Esophagus (tissue), 2 donors: ENCODE measurements around the gene TMSB10. TPM values are rescaled to one million over a fixed set of nuclear protein-coding genes. Genes with fewer than 3 reads are reported as not detected.
A peak's percentile ranks its signal among the peaks of the same experiment; 100 is the strongest.

ENCODE experiments used
- H3K27ac ChIP-seq, 2 donors: one replicate each; pipeline ENCODE4 v1.5.1; 2013; ENCODE audit warnings: low read depth in 2 of 2, mild to moderate bottlenecking in 2 of 2, inconsistent platforms in 1 of 2, low read length in 1 of 2, moderate library complexity in 1 of 2
- H3K27me3 ChIP-seq, 2 donors: one replicate each; pipeline ENCODE4 v1.6.1; 2013; ENCODE audit warnings: low read length in 2 of 2, control low read depth in 1 of 2, mild to moderate bottlenecking in 1 of 2; ENCODE audit not compliant: insufficient read depth in 2 of 2, control insufficient read depth in 1 of 2
- H3K36me3 ChIP-seq, 2 donors: one replicate each; pipeline ENCODE4 v1.6.1; 2013; ENCODE audit warnings: low read length in 1 of 2; ENCODE audit not compliant: control insufficient read depth in 2 of 2, insufficient read depth in 2 of 2
- H3K4me1 ChIP-seq, 2 donors: one replicate each; pipeline ENCODE4 v1.6.1; 2013; ENCODE audit warnings: low read length in 1 of 2; ENCODE audit not compliant: control insufficient read depth in 2 of 2, insufficient read depth in 2 of 2
- H3K4me3 ChIP-seq, 2 donors: one replicate each; pipeline ENCODE4 v1.5.1; 2013; ENCODE audit warnings: low read length in 2 of 2, mild to moderate bottlenecking in 2 of 2, low read depth in 1 of 2, moderate library complexity in 1 of 2
- H3K9me3 ChIP-seq, 2 donors: one replicate each; pipeline ENCODE4 v1.6.1; 2013; ENCODE audit warnings: mild to moderate bottlenecking in 2 of 2, low read depth in 1 of 2, low read length in 1 of 2, moderate library complexity in 1 of 2; ENCODE audit not compliant: control insufficient read depth in 2 of 2, insufficient read depth in 1 of 2
- WGBS, 2 donors: extraction: QIAGEN DNeasy Blood & Tissue Kit; methylation state at CpG; one replicate each; pipeline ENCODE4 v1.1.7; 2013; 5-methylcytosine and 5-hydroxymethylcytosine counted together
- polyA plus RNA-seq, 2 donors: library from polyadenylated mRNA; stranded (reverse); fragments of 200-250 nt; gene quantifications; one replicate each; pipeline ENCODE4 v1.2.3, GENCODE V29; 2013
- donor health status: healthy with polysubstance abuse.
- donor health status: Bipolar disorder and iron deficiency.

Gene TMSB10
- polyA plus RNA-seq, 2 donors, result 1,127 to 2,184 TPM

DNA sequence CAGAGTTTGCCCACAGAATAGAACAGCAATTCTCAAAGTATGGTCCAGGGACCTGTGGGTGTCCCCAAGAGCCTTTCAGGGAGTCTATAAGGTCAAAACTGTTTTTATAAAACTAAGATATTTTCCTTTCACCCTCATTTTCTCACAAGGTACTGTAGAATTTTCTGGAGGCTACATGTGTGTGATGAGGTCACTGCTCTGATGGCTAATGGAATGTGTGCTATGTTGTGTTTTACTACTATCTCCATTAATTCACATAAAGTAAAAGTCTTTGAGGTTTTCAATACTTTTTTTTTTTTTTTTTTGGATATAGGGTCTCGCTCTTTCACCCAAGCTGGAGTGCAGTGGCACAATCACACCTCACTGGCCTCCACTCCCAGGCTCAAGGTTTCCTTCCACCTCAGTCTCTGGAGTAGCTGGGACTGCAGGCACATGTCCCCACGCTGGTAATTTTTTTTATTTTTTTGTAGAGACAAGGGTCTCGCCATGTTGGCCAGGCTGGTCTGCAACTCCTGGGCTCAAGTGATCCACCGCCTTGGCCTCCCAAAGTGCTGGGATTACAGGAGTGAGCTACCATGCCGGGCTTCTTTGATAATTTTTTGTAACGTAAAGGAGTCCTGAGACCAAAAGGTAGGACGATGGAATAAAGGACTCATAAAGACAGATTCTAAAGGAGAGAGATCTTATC lies 26.4 kb upstream of the TMSB10 start:
- 74 to 78% methylated on average over 7 of the region's 7 CpGs for WGBS, 2 donors
- Histone ChIP-seq H3K36me3 (no peaks in the 10 kb centered on the region), H3K4me1 (peaks cover 8% of the 10 kb centered on the region in 2 donors), H3K27ac (no peak overlapping the region), H3K27me3 (peaks cover 5 to 15% of the 10 kb centered on the region in 2 donors), H3K4me3 (no peak overlapping the region), H3K9me3 (peaks cover 0 to 4% of the 10 kb centered on the region in 2 donors)

DNA sequence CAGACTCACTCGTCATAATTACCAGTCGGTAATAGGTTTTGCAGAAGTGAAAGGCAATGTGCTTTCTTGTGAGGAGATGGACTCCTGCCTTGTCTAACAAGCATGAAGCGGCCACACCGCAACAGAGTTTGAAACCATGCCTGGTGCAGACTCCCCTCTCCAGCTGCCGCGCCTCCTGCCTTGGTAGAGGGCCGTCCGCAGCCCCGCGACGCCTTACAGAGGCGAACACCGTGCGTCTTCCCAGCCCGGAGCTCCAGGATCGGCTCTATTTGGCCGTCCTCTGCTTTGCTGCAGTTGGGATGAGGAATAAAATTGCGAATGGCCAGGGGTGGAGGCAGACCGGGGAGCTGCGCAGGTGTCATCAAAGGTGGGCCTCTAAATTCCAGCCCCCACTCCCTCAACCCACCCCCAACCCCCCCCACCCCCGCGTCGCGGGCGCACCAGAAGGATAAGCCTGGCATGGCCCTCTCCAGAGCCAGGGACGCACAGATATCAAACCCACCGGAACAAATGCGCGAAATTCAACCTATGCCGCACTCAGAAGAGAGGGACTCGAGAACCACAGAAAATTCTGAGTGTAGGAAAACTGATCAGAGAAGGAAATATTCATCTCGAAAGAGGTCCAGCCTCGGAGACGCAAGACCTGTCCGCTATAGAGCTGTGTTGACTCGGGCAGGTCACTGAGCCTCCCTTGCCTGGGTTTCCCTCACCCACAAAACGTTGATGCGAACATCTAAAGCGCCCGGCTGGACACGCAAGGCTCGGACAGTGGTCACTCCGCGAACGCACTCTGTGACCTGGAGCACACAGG lies 25.7 kb upstream of the TMSB10 start:
- Histone ChIP-seq H3K27ac (no peak overlapping the region), H3K4me1 (peaks cover 8% of the 10 kb centered on the region in 2 donors), H3K4me3 (peak overlapping the region in 1 of 2 donors; percentile 59), H3K27me3 (peaks cover 5 to 15% of the 10 kb centered on the region in 2 donors), H3K9me3 (peaks cover 0 to 4% of the 10 kb centered on the region in 2 donors), H3K36me3 (no peaks in the 10 kb centered on the region)
- WGBS, 2 donors, result 10% methylated on average over 45 of the region's 45 CpGs

DNA sequence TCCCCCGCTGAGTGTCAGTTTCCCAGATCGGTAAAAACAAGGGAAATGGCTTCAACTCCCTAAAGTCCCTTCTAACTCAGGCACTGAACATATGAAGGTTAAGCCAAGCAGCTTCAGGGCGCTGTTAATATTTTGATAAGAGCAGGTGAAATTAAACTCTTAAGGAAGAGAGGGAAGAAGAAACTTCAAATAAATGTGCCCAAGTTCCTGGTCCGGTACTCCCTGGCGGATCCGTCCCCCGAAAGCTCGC lies 25.1 kb upstream of the TMSB10 start:
- Histone ChIP-seq H3K36me3 (no peaks in the 10 kb centered on the region), H3K4me1 (peaks cover 8% of the 10 kb centered on the region in 2 donors), H3K9me3 (peaks cover 0 to 4% of the 10 kb centered on the region in 2 donors), H3K27ac (no peak overlapping the region), H3K27me3 (peaks cover 5 to 15% of the 10 kb centered on the region in 2 donors), H3K4me3 (peak overlapping the region in 1 of 2 donors; percentile 59)
- WGBS, 2 donors, result 1% methylated on average over 8 of the region's 8 CpGs

DNA sequence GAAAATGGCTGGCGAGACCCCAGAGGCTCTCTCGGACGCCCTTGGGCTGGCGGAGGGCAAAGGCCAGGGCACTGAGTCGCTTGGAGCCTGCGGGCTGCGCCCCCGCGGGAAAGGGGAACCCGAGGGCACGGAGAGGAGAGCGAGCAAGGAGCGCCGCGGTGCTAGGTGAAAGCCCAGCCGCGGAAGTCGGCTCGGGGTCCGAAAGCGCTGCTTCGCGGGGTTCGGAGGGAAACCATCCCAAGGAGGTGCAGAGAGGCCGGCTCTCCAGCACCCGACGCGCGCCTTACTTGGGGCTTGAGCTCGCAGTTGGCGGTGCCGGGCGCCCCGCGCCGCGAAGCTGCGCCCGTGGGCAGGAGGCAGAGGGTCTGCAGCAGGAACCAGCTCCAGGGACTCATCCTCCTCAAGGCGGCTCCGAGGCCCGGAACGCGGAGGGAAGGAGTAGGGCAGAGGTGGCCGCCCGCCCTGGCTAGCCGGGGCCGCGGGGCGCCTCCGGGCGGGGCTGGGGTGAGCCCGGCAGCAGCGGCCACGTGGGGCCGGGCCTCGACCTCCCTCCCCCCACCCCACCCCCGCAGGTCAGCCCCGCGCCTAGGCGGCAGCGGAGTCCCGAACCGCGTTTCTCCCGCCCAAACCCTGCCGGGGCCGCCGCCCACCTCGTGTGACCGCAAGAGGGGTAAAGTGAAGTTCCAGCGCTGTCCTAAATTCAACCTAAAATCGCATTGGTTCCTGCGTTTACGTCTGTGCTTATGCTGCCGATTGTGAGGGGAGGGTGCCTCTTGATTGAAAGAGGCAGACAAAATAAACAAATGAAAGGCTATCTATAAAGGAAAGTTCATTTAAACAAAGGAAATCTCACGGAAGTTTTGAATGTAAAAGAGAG lies 24.6 kb upstream of the TMSB10 start, which contains the start of gene TRABD2A:
TSS of gene TRABD2A (minus strand) at position 440 of the 877 bp plus-strand sequence. CDS start at position 395, 45 bp downstream.
- Histone ChIP-seq H3K27me3 (peaks cover 5 to 15% of the 10 kb centered on the region in 2 donors), H3K27ac (no peak within 1 kb of the TSS)
- 0 to 1% methylated on average over 73 to 77 of the region's 77 CpGs for WGBS, 2 donors

DNA sequence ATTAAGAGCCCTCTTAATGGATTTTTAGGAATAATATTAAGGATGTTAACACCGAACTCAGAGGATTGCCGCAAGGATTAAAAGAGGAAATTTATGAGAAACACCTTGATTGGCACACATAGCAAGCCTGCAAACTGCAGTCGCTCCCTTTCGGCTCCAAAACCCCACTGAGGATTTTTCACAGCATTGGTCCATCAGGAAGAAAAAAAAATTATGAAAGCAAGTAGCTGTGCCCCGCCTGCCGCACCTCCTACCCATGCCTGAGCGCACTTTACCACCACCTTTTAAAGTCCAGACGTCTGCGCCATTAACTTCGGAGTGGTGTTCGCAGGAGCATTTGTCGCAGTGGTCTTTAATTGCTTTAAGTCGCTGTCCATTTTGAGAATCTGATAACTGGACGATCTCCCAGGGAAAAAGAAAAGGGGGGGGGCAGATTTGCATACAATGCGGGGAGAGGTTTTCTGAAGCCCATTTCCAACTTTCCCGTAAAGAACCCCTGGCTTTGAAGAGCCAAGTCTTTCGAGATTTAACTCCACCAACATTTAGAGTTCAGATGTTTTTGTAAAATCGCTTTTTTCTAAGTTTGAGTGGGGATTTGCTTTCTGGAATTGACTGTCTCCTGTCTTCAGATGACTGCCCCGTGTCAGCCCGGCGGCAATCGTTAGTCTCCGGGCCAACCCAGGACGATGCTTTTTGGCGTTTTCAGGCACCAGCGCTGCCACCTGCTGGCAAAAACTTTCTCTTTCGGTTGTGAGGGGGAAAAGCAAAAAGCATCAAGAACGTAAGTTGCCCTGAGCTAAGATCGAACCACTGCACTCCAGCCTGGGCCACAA lies 23.7 kb upstream of the TMSB10 start:
- Histone ChIP-seq H3K27me3 (peaks cover 5 to 15% of the 10 kb centered on the region in 2 donors), H3K9me3 (peaks cover 0 to 4% of the 10 kb centered on the region in 2 donors), H3K4me3 (peak overlapping the region; percentile 48 to 59), H3K4me1 (peaks cover 8% of the 10 kb centered on the region in 2 donors), H3K27ac (no peak overlapping the region), H3K36me3 (no peaks in the 10 kb centered on the region)
- 1% methylated on average over 29 of the region's 29 CpGs for WGBS, 2 donors

More for the DNA sequence above, 24.6 kb upstream of the TMSB10 start, which contains the start of gene TRABD2A:
- H3K4me3 ChIP-seq, result peak within 1 kb of the TSS; percentile 48 to 59
- H3K36me3 ChIP-seq, result no peaks in the 10 kb centered on the region
- peaks cover 8% of the 10 kb centered on the region in 2 donors for H3K4me1 ChIP-seq
- H3K9me3 ChIP-seq, result peaks cover 0 to 4% of the 10 kb centered on the region in 2 donors

DNA sequence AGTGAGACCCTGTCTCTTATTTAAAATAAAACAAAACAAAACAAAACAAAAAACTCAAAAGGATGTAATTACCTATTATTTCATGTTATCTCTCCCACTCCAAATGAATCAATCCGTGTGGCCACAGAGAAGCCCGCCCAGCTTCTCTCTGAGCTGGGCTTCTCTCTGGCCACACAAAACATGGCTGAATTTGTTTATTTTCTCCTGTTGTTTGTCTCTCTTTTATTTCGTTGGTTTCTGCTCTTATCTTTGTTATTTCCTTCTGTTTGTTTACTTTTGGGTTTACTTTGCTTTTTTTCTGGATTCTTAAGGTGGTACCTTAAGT lies 23.1 kb upstream of the TMSB10 start:
- WGBS, 2 donors, result 44 to 56% methylated on average over 3 of the region's 3 CpGs
- Histone ChIP-seq H3K4me3 (peak overlapping the region in 1 of 2 donors; percentile 59), H3K4me1 (peaks cover 8% of the 10 kb centered on the region in 2 donors), H3K27ac (no peak overlapping the region), H3K9me3 (peaks cover 0 to 4% of the 10 kb centered on the region in 2 donors), H3K36me3 (no peaks in the 10 kb centered on the region), H3K27me3 (peaks cover 5 to 15% of the 10 kb centered on the region in 2 donors)

DNA sequence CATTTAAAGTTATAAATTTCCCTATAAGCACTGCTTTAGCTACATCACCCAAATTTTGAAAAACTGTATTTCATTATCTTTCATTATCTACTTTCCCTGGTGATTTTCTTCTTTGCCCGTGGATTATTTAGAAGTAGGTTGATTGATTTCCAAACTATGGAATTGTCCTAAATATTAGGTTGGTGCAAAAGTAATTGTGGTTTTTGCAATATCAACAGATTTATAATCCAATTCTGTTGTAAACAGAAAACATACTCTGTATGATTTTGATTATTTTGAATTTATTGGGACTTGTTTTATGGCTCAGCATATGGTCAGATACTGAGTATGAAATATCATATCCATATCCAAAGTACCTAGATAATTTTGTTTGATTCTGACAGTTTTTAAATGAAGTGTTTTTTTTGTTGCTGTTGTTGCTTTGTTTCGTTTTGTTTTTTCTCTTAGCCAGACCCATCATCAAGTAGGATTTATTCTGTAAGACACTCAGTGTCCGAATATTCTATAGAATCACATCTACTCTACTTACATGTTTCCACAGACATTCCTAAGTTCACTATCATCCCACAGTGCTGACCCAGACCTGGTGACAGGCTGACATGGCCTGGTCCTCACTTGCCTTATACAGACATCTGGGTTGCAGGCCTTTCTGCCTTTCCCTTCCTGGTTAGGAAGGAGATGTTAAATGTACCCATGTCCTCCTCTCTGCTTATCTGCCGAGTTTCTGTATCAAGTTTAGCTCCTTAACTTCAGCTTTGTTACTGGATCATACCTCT lies 22.5 kb upstream of the TMSB10 start:
- Histone ChIP-seq H3K36me3 (no peaks in the 10 kb centered on the region), H3K27me3 (peaks cover 5 to 15% of the 10 kb centered on the region in 2 donors), H3K4me1 (peaks cover 8% of the 10 kb centered on the region in 2 donors), H3K4me3 (no peak overlapping the region), H3K9me3 (peaks cover 0 to 4% of the 10 kb centered on the region in 2 donors), H3K27ac (no peak overlapping the region)
- 92 to 96% methylated on average over 4 of the region's 4 CpGs for WGBS, 2 donors

DNA sequence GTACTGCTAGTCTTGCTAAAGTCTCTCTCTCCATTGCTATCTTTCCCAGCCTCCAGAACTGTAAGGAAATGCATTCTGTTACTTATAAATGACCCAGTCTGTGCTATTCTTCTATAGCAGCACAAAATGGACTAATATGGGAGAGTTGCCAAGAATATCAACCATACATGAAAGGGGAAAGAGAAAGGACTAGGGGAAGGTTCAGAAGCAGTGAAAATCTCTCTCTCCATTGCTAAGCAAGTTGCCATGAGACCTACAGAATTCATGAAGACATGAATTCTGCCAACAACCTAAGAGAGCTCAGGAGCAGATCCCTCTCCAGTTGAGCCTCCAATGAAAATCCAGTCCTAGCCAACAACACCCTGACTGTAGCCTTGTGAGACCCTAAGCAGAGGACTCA lies 21.0 kb upstream of the TMSB10 start:
- Histone ChIP-seq H3K4me3 (no peak overlapping the region), H3K27ac (no peak overlapping the region), H3K4me1 (peaks cover 8 to 9% of the 10 kb centered on the region in 2 donors), H3K27me3 (peaks cover 5 to 15% of the 10 kb centered on the region in 2 donors), H3K36me3 (no peaks in the 10 kb centered on the region), H3K9me3 (peaks cover 0 to 4% of the 10 kb centered on the region in 2 donors)
